H1 (cell line): ENCODE data around the gene LEKR1. TPM values are rescaled to one million over a fixed set of nuclear protein-coding genes. Genes with fewer than 3 reads are reported as not detected.

ENCODE experiments used
- CTCF ChIA-PET: fragments of 300-600 bp; sonication (Branson Sonifier 250); formaldehyde crosslinking; loops from one replicate; lab custom pipeline; 2021; ENCODE audit not compliant: partially characterized antibody; lab: Charles Lee
- POLR2A ChIA-PET: fragments of 300-600 bp; sonication (Branson Sonifier 250); formaldehyde crosslinking; loops from one replicate; lab custom pipeline; 2021; ENCODE audit warnings: inconsistent platforms; ENCODE audit not compliant: partially characterized antibody; lab: Charles Lee
- DNase-seq, 2 experiments: peaks; one replicate each; pipeline versions ENCODE4 v3.0.0 to v3.0.0-alpha.2; 2010 to 2022; ENCODE audit warnings: low spot score in 2 of 2, low read depth in 1 of 2, mixed read lengths in 1 of 2
- FAIRE-seq: peaks from 2 replicates; lab custom pipeline; 2011; peaks lifted over from hg19 to GRCh38; lab: Jason Lieb, UNC
- H2AFZ ChIP-seq: 2 replicates; pipeline ENCODE4 v1.8.1; 2012; ENCODE audit warnings: low read length, inconsistent platforms
- H2AK5ac ChIP-seq: 2 replicates; pipeline ENCODE4 v1.6.1; 2013; ENCODE audit warnings: low read depth, low read length
- H2BK120ac ChIP-seq: replicated peaks from 2 replicates; pipeline ENCODE3; 2013; ENCODE audit warnings: low read depth, low read length, inconsistent platforms
- H2BK12ac ChIP-seq: 2 replicates; pipeline ENCODE4 v1.6.1; 2013; ENCODE audit warnings: low read depth, low read length
- H2BK15ac ChIP-seq: 2 replicates; pipeline ENCODE4 v1.6.1; 2013; ENCODE audit warnings: low read length
- H2BK20ac ChIP-seq: 2 replicates; pipeline ENCODE4 v1.6.1; 2013; ENCODE audit warnings: low read length
- H2BK5ac ChIP-seq: 2 replicates; pipeline ENCODE4 v1.6.1; 2013; ENCODE audit warnings: low read depth, low read length
- H3K14ac ChIP-seq: 2 replicates; pipeline ENCODE4 v1.6.1; 2013; ENCODE audit warnings: inconsistent platforms; ENCODE audit not compliant: insufficient read length
- H3K18ac ChIP-seq: 2 replicates; pipeline ENCODE4 v1.6.1; 2013; ENCODE audit warnings: low read length; ENCODE audit errors: extremely low read depth
- H3K23ac ChIP-seq: 2 replicates; pipeline ENCODE4 v1.6.1; 2013; ENCODE audit warnings: inconsistent platforms; ENCODE audit not compliant: insufficient read length
- H3K23me2 ChIP-seq: 2 replicates; pipeline ENCODE4 v1.6.1; 2013; ENCODE audit warnings: low read depth, low read length
- H3K27ac ChIP-seq: 2 replicates; pipeline ENCODE4 v1.6.1; 2011; ENCODE audit warnings: low read depth, low read length, inconsistent platforms
- H3K27me3 ChIP-seq, 4 experiments: replicated peaks in 1 of 4; 1 replicate in 1 of 4; 2 replicates in 3 of 4; pipeline versions ENCODE4 v1.6.1 to v1.8.1; 2011 to 2013; ENCODE audit warnings: low read length in 3 of 4, mild to moderate bottlenecking in 3 of 4, inconsistent platforms in 2 of 4, mixed read lengths in 2 of 4, moderate library complexity in 1 of 4; ENCODE audit not compliant: control insufficient read depth in 3 of 4, insufficient read depth in 3 of 4; ENCODE audit errors: extremely low read depth in 1 of 4
- H3K36me3 ChIP-seq, 4 experiments: 2 replicates each; pipeline versions ENCODE4 v1.6.1 to v1.8.1; 2011 to 2013; ENCODE audit warnings: mild to moderate bottlenecking in 4 of 4, low read length in 3 of 4, moderate library complexity in 2 of 4, control low read depth in 1 of 4, inconsistent platforms in 1 of 4; ENCODE audit not compliant: insufficient read depth in 4 of 4, control insufficient read depth in 2 of 4
- H3K4ac ChIP-seq: replicated peaks from 2 replicates; pipeline ENCODE3; 2013; ENCODE audit warnings: low read length, low read depth, mixed read lengths, inconsistent platforms; ENCODE audit not compliant: insufficient read length
- H3K4me1 ChIP-seq, 4 experiments: replicated peaks in 1 of 4; 1 replicate in 1 of 4; 2 replicates in 3 of 4; pipeline versions ENCODE4 v1.6.1 to v1.8.1; 2011 to 2013; ENCODE audit warnings: low read length in 3 of 4, inconsistent platforms in 2 of 4, mixed read lengths in 1 of 4; ENCODE audit not compliant: insufficient read depth in 4 of 4, control insufficient read depth in 3 of 4
- H3K4me2 ChIP-seq, 2 experiments: 2 replicates each; pipeline versions ENCODE4 v1.6.1 to v1.8.1; 2011 to 2013; ENCODE audit warnings: low read depth in 2 of 2, low read length in 2 of 2, control low read depth in 1 of 2, inconsistent platforms in 1 of 2, mild to moderate bottlenecking in 1 of 2; ENCODE audit not compliant: insufficient read depth in 1 of 2
- H3K4me3 ChIP-seq, 4 experiments: fragments of 200-600, 300-600 bp in 1 of 4; sonication (generic), shearing (Covaris generic), sonication (Bioruptor Twin) in 1 of 4; 2 replicates each; pipeline versions ENCODE4 v1.5.1 to v1.8.1; 2011 to 2016; ENCODE audit warnings: low read length in 4 of 4, low read depth in 3 of 4, control low read depth in 2 of 4, inconsistent platforms in 2 of 4, mild to moderate bottlenecking in 2 of 4, mixed read lengths in 1 of 4, moderate library complexity in 1 of 4; ENCODE audit not compliant: insufficient read depth in 2 of 4; ENCODE audit errors: extremely low read depth in 1 of 4
- H3K56ac ChIP-seq: replicated peaks from 2 replicates; pipeline ENCODE3; 2013; ENCODE audit warnings: low read depth, mild to moderate bottlenecking, mixed read lengths, low read length, inconsistent platforms; ENCODE audit not compliant: insufficient read length
- H3K79me1 ChIP-seq: 2 replicates; pipeline ENCODE4 v1.6.1; 2013; ENCODE audit warnings: low read depth, low read length, control low read depth
- H3K79me2 ChIP-seq, 2 experiments: 2 replicates each; pipeline versions ENCODE4 v1.6.1 to v1.8.1; 2012 to 2013; ENCODE audit warnings: low read length in 2 of 2, mild to moderate bottlenecking in 2 of 2, inconsistent platforms in 1 of 2; ENCODE audit not compliant: insufficient read depth in 2 of 2, control insufficient read depth in 1 of 2
- H3K9ac ChIP-seq, 4 experiments: replicated peaks in 1 of 4; 1 replicate in 1 of 4; 2 replicates in 3 of 4; pipeline versions ENCODE4 v1.6.1 to v1.8.1; 2011 to 2013; ENCODE audit warnings: low read depth in 3 of 4, low read length in 3 of 4, control low read depth in 2 of 4, mild to moderate bottlenecking in 2 of 4, moderate library complexity in 2 of 4, inconsistent platforms in 1 of 4; ENCODE audit errors: extremely low read depth in 1 of 4
- H3K9me3 ChIP-seq, 2 experiments: 2 replicates each; pipeline versions ENCODE4 v1.6.1 to v1.8.1; 2012 to 2013; ENCODE audit warnings: mild to moderate bottlenecking in 2 of 2, moderate library complexity in 2 of 2, control low read depth in 1 of 2, inconsistent platforms in 1 of 2, low read depth in 1 of 2, low read length in 1 of 2, mixed read lengths in 1 of 2; ENCODE audit not compliant: insufficient read depth in 2 of 2
- H4K20me1 ChIP-seq, 2 experiments: replicated peaks in 1 of 2; 2 replicates each; pipeline versions ENCODE3 to v1.8.1; 2011 to 2013; ENCODE audit warnings: inconsistent platforms in 2 of 2, low read length in 2 of 2, mild to moderate bottlenecking in 1 of 2; ENCODE audit not compliant: insufficient read depth in 2 of 2, control insufficient read depth in 1 of 2
- H4K5ac ChIP-seq: 2 replicates; pipeline ENCODE4 v1.6.1; 2013; ENCODE audit warnings: low read length, low read depth, mixed read lengths, inconsistent platforms; ENCODE audit not compliant: insufficient read length
- H4K8ac ChIP-seq: 2 replicates; pipeline ENCODE4 v1.8.0; 2013; ENCODE audit warnings: mild to moderate bottlenecking, moderate library complexity, low read length, inconsistent platforms; ENCODE audit not compliant: insufficient read depth; ENCODE audit errors: extremely low read depth
- H4K91ac ChIP-seq: replicated peaks from 2 replicates; pipeline ENCODE3; 2013; ENCODE audit warnings: low read length, mixed read lengths, inconsistent platforms; ENCODE audit not compliant: insufficient read length
- CTCF ChIP-seq, 3 experiments: IDR thresholded peaks; 1 replicate in 2 of 3; 2 replicates in 1 of 3; pipeline versions ENCODE4 v1.5.1 to v1.6.1; 2011; ENCODE audit warnings: low read length in 3 of 3, mild to moderate bottlenecking in 3 of 3, inconsistent platforms in 2 of 3, low read depth in 1 of 3, moderate library complexity in 1 of 3; ENCODE audit not compliant: insufficient read depth in 1 of 3; ENCODE audit errors: control extremely low read depth in 1 of 3
- EZH2 ChIP-seq: fragments of 200-600 bp; sonication (generic); IDR thresholded peaks from 2 replicates; pipeline ENCODE4 v1.7.1; 2012; ENCODE audit warnings: low read depth, mild to moderate bottlenecking, moderate library complexity, low read length, inconsistent platforms; ENCODE audit not compliant: severe bottlenecking
- SP4 ChIP-seq: IDR thresholded peaks from 2 replicates; pipeline ENCODE4 v1.6.1; 2012; ENCODE audit warnings: low read length, inconsistent platforms
- ZNF274 ChIP-seq: IDR thresholded peaks from 2 replicates; pipeline ENCODE4 v1.7.0; 2012; ENCODE audit warnings: low read length, borderline replicate concordance; ENCODE audit errors: extremely low read depth
- whole genome bisulfite sequencing, 2 experiments: shearing (Covaris generic) in 1 of 2; methylation state at CpG; one replicate each; pipeline versions ENCODE4 v1.1.6 to v1.1.7; 2013 to 2015; ENCODE audit warnings: low lambda C conversion rate in 2 of 2, mixed read lengths in 2 of 2, inconsistent platforms in 1 of 2, low coverage in 1 of 2, missing lambda C conversion rate in 1 of 2; ENCODE audit not compliant: insufficient replicate concordance in 2 of 2, insufficient coverage in 1 of 2, insufficient read length in 1 of 2; ENCODE audit errors: extremely low coverage in 1 of 2, missing lambda C conversion rate in 1 of 2; 5-methylcytosine and 5-hydroxymethylcytosine counted together
- polyA plus RNA-seq, 7 experiments: library from polyadenylated mRNA; depleted of rRNA in 3 of 7; stranded (reverse) in 5 of 7; unstranded in 2 of 7; fragments of >200 nt in 5 of 7; fragments of 200-250 nt in 2 of 7; gene quantifications; 1 replicate in 5 of 7; 2 replicates in 1 of 7; 4 replicates in 1 of 7; pipeline versions ENCODE4 v1.2.1 to v1.2.3, GENCODE V29; 2011 to 2013; ENCODE audit warnings: missing spikeins in 2 of 7, mixed read lengths in 2 of 7
- total RNA-seq: library from RNA; stranded (reverse); fragmentation: NEBNext Ultra II Directional; extraction: Animal tissue kit (Norgen Biotek cat#: 25700); gene quantifications from 2 replicates; pipeline ENCODE4 v1.2.1, GENCODE V29; 2021

LEKR1 gene
- total and polyA plus RNA-seq, 2 of the 8 experiments (the other 6 are each of a cell fraction or from before 2014, with no cell fraction given), result 0.08 TPM; not detected in 1

- no peak for DNase-seq
- Histone ChIP-seq H2BK20ac (no peak overlapping the region), H3K4ac (no peak overlapping the region), H3K4me3 (no peak overlapping the region), H3K36me3 (no peaks in the 10 kb centered on the region), H4K8ac (no peak overlapping the region), H2BK12ac (no peak overlapping the region), H3K23me2 (no peaks in the 10 kb centered on the region), H3K9ac (no peak overlapping the region), H3K14ac (no peak overlapping the region), H4K5ac (no peak overlapping the region), H3K9me3 (no peaks in the 10 kb centered on the region), H3K79me2 (no peaks in the 10 kb centered on the region), H2BK120ac (no peak overlapping the region), H2AK5ac (no peak overlapping the region), H3K27ac (no peak overlapping the region), H4K20me1 (no peaks in the 10 kb centered on the region), H4K91ac (no peak overlapping the region), H3K4me1 (peaks cover 0 to 7% (median 2%) of the 10 kb centered on the region in 4 experiments; a peak in 2 of 7 replicates), H3K56ac (no peak overlapping the region), H3K18ac (no peak overlapping the region), H2BK5ac (no peak overlapping the region), H3K27me3 (no peaks in the 10 kb centered on the region), H3K79me1 (no peaks in the 10 kb centered on the region), H3K4me2 (no peak overlapping the region), H2BK15ac (no peak overlapping the region), H3K23ac (no peak overlapping the region), H2AFZ (no peak overlapping the region)
- ChIA-PET CTCF (no interaction called here), POLR2A (no interaction called here)
- no peak for FAIRE-seq
- TF ChIP-seq SP4 (no peak), ZNF274 (no peak), EZH2 (no peak), CTCF (IDR thresholded peaks at IDR 0.05; ENCODE audit: control extremely low read depth in 1 of 3, insufficient read depth in 1 of 3, low read depth in 1 of 3, low read length in 3 of 3) (no peak)
- WGBS, 2 experiments, result 97% methylated on average over 1 of the region's 1 CpG; no CpG with 5 or more reads in 1 of the 2 experiments
Measured at GRCh38 chr3:156923349-156923748, 97.2 kb downstream of the LEKR1 start.
